ENCODE data around the gene CLEC16A.
A peak's percentile ranks its signal among the peaks of the same experiment; 100 is the strongest.
"Not testable (repeated sequence)": the region's sequence is repeated elsewhere in the genome, so short reads cannot be mapped to it uniquely, and the experiment has no call there.

Gene CLEC16A

DNA sequence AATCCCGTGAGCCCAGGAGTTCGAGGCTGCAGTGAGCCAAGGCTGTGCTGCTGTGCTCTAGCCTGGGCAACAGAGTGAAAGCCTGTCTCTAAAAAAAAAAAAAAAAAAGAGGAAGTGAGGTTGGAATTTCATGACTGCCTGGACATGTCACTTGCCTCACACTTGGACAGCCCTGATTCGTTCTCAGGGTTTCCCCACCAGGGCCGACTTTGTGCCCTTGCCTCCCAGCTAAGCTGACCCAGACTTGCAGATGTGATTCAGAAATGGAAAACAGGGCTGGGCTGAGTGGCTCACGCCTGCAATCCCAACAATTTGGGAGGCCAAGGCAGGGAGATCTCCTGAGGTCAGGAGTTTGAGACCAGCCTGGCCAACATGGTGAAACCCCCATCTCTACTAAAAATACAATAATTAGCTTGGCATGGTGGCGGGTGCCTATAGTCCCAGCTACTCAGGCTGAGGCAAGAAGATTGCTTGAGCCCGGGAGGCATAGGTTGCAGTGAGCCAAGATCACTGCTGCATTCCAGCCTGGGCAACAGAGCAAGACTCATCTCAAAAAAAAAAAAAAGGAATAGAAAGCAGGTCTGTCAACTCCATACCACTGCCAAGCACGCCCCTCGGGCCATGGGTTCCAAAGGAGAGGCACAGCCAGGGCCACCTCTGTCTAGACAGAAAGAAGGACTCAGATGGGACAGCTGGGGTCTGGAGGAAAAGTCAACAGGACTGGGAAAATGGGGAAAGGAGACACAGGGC is 264.7 kb downstream of the CLEC16A start:
- no peak for DNase-seq

DNA sequence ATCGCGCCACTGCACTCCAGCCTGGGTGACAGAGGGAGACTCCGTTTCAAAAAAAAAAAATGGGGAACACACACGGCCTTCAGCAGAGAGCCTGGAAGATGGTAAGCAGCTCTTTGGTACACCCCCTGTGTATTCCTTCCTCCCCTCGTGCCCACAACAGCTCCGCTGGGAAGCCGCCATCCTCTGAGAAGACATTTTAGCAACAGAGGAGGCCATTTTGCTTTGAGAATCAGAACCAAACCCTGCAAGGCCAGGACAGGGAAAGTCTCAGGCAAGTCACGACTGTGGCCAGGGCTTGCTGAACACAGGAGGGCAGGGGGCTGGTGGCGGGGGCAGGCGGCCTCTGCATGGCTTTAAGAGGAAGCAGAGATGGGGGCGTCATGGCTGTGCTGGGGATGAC is 265.9 kb downstream of the CLEC16A start:
- DNase-seq = no peak

DNA sequence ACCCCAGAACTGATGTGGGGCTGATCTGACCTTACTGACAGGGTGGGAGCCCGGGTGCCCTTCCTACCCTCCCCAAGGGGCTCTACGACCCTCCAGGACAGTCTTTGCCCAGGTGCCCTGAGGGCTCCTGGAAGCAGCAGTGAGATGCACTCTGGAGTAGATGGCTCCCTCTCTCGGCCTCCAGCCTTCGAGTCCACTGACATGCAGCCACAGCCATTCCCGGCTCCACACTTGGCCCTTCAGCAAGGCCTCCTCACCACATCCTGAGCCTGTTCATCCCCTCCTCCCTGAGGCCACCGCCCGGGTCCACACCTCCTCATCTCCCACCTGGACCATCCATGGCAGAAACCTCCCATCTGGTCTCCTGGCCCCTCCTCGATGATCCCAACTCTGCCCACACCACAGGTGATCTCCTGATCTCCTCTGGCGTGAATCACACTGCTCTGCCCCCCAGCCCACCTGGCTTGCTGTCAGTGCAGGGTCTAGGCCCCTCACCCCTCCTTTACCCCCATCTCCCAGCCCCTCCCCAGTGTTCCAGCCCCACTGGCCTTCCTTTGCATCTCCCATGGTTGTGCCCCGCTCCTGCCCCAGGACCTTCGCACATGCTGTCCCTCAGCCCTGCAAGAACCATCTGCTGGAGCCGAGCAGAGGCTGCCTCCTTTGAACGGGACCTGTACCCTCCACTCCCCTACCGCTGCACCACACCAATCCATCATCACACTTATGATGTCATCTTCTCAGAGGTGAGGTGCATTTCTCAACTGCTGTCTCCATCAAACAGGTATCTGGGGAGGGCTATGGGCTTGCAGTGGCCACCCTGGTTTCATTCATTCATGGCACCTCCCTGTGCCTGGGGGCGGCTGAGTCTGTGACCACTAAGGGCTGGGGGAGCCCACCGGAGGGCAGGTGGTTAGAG is 267.0 kb downstream of the CLEC16A start:
- no peak for DNase-seq

DNA sequence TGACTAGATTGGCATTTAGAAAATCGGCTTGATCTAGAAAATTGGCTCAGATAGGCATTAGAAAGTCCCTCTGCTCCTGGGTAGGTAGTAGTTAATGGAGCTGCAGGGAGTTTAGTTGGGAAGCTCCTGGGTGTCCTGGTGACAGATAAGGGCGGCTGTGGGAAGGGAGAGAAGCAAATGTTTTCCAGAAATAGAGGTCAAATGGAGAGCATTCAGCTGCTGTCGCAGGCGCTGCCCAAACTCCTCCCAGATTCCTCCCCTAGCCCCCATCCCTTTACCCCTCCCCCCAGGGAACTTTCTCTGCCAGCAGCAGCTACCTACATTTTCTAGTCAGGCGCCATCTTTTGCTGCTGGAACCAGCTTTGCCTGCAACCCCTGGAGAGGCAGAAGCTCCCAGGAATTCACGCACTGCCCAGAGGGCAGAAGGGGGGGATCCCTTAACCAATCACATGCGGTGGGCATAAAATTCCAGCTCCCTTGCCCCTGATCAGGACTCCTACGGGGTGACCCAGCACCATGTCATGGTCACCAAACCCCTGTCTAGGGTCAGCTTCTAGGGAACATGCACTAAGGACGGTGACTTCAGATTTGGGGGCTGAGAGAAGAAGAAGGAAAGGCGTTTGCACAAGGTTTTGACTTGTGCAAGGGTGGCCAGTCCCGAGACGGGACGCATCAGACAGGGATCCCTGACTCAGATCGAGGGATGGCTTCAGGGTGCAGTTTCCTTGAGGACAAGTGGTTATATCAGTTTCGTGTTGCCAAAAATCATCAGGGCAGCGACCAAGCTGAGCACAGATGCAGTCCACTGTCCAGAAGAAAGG is 267.8 kb downstream of the CLEC16A start:
- no peak for DNase-seq

DNA sequence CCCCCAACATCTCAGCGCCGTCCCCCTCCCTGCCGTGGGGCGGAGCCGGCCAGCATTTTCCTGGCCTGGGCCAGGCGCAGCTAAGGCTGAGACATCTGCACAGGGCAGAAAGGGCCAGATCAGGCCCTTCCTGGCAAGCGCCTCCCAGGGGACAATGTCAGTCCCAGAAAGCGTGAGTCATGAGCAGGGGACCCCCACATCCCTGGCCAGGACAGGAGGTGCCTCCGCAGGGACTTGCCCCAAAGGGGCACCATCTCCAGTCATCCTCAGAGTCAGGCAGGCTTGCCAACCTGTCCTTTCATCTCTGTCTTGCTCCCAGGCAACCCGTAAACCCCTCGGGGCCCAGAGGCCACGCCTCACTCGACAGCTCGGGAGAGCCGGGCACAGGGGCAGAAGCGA is 268.4 kb downstream of the CLEC16A start:
- DNase-seq = no peak

DNA sequence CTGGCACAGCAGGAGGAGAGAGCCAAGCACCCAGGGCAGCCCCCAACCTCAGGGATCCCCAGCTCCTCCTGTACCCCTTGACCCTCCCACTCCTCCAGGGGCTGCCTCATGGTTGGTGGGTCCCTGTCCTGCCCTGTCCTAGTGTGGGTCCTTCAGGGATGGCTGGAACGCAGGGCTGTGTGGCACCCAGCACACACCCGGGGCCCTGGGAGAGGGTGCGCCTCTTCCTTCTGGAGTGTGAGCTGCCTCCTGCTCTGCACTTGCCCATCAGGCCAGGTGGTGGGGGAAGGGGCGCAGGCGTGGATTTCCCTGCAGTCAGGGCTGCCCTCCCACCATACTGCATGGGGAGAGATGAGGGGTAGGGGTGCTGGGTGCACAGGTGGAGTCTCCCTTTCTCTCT is 269.0 kb downstream of the CLEC16A start:
- DNase-seq = no peak

DNA sequence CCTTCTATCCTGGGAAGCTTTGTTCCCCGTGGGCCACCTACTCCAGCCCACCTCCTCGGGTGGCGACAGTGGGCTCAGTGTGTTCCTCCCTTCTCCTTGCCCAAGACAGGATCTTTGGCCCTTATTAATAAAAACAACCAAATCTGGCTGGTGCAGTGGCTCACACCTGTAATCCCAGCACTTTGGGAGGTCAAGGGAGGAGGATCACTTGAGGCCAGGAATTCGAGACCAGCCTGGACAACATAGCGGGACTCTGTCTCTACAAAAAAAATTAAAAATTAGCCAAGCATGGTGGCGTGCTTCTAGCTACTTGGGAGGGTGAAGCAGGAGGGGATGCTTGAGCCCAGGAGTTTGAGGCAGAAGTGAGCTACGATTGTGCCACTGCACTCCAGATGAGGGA is 269.4 kb downstream of the CLEC16A start:
- no peak for DNase-seq

DNA sequence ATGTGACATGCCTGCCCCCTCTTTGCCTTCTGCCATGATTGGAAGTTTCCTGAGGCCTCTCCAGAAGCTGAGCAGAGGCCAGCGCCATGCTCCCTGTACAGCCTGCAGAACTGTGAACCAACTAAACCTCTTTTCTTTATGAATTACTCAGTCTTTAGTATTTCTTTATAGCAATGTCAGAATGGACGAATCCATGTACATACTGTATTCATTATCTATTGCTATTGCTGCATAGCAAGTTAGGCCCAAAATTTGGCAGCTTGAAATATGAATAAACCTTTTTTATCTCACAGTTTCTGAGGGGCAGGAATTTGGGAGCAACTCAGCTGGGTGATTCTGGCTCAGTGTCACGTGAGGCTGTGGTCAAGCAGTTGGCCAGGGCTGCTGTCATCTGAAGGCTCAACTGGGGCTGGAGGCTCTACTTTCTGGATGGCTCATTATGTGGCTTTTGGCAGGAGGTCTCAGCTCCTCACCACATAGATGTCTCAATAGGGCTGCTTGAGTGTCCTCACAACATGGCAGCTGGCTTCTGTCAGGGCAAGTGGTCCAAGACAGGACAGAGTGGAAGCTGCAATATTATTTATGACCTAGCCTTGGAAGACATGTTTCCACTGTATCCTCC is 271.7 kb downstream of the CLEC16A start:
- DNase-seq = no peak

DNA sequence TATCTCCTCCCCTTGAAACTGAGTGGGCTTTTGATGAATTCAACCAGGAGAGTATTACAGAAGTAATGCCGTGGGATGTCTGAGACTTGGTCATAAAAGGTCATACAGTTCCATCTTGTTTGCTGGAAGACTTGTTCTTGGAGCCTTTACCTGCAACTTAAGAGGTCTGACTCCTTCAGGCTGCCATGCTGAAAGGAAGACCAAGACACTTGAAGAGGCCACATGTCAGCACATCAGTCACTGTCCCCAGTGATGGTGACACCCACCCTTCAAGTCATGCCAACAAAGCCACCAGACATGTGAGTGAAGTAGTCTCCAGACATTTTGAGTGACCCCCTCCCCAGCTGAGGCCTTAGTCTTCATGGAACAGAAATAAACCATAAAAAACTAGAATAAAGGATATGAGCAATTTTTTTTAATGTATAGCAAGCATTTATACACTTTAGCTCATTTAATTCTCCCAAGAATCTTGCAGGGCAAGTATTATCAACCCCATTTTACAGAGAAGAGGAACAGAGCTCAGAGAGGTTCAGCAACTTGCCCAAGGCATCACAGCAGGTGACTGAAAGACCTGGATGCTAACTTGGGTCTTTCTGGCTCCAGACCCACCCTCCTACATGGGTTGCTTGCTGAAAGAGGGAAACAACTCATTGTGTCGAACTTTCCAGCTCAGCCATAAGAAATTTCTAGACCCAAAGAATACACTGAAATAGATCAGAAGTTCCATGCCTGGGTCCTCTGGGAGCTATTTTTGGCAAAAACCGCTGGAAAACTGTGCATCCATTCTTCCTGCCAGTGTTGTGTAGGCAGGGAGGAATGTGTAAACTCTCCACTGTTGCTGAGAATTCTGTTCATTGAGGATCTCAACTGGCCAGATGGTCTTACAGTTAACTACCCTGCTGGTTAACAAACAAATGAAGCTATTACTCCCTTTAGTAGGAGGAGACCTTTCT is 273.6 kb downstream of the CLEC16A start:
- no peak for DNase-seq

DNA sequence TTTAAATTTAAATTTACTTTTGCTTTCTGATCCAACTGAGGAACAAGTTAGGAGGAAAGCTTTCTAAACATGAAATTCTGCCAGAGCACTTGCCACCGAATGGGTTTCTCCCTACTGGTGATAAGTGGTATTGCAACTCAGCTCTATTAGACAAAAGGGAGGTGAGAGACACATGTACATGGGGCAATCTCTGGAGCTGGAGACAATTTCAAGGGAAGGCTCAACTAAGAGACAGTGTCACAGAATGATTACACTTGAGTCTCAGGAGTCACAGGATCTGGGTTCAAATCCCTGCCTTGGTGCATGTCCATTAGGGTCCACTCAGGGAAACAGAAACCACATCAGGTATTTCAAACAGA is 274.2 kb downstream of the CLEC16A start:
- DNase-seq = no peak

DNA sequence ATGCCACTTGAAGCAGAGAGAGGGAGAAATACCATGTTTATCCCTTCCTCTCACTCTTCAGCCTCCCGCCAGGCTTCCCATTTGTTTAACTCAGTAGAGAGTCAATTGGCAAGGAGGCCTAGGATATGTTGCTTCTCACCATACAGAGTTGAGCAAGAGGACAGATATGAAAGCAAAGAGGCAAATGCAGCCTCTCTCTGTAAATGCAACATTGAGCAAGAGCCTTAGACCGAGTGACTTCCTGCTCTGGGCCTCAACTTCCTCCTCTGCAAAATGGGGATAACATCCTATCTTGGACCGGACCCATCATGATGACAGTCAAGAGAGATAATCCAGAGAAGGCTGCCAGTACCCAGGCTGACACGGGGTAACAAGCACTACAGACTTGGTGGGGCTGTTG is 274.8 kb downstream of the CLEC16A start:
- DNase-seq = no peak

DNA sequence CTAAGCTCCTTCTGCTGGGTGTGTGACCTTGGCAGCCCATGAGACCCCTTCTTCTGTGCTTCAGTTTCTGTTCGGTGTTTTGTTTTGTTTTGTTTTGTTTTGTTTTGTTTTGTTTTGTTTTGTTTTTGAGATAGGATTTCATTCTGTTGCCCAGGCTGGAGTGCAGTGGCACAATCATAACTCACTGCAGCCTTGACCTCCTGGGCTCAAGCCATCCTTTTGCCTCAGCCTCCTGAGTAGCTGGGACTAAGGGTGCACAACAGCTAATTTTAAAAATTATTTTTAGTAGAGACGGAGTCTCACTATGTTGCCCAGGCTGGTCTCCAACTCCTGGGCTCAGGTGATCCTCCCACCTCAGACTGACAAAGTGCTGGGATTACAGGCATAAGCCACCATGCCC is 276.1 kb downstream of the CLEC16A start:
- not testable (repeated sequence) for DNase-seq

DNA sequence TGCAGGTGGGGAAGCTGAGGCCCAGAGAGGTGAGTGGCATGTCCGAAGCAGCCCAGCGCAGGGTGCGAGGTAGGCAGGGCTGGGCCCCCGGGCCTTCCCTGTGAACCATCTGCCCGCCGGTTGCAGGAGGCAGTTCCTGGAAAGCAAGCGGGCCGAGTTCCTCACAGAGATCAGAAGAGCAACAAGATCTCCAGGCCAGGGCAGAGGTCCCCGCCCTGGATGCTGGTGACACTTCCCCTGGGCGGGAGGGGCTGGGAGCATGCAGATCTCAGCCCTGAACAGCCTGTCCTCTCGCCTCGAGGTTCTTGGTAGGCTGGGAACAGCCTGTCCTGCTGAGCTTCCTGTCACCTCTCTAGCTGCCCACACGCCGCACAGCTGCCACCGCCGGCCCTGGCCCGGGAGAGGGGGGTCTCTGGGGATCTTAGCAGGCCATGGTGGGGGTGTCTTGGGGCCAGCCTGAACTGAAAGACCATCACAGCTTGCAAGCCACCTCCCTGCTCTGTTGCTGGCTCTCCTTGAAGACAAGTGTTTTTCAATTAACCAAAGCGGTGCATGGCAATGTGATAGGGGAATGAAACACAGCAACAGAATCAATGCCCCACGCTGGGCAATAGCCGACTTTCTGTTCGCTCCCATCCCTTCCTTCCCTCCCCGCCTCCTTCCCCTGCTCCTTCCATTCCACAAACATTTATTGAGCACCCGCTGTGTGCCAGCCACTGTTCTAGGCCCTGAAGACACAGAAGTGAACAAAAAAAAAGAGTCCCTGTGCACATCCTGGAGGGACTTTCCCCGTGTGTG is 279.9 kb downstream of the CLEC16A start:
- peak; percentile 1 for DNase-seq

DNA sequence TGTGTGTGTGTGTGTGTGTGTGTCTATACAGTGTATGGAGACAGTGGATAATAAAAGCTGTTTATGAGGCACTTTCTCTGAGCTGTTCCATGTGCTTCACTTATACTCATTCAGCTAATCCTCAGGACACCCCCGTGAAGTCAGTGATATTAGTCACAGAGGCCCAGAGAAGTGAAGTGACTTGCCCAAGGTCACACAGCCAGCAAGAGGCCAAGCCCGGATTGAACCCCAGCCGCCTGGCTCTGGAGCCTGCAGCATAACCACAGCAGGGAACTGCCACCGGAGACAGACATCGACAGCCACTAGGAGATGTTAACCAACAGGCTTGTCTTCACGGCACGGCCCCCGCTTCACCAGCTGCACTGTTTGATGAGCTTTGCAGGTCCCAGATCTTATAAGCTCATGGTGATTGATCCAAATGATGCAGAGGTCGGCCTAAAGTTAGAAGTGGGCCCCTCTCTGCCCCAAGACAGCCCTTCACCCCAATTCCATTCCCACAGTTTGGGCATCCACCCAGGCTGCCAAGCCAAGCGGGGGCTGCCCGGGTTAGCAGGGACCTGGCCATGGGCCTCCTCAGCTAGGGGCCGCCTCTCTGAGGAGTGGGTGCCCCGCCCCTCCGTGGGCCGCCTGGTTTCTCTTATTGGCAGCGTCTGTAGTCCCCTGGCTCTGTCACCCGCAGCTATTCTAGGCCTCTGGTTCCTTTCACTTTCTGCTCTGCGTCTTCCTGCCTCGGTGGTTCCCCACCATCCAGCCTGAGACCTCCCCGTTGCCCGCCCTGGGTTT is 280.7 kb downstream of the CLEC16A start:
- no peak for DNase-seq

DNA sequence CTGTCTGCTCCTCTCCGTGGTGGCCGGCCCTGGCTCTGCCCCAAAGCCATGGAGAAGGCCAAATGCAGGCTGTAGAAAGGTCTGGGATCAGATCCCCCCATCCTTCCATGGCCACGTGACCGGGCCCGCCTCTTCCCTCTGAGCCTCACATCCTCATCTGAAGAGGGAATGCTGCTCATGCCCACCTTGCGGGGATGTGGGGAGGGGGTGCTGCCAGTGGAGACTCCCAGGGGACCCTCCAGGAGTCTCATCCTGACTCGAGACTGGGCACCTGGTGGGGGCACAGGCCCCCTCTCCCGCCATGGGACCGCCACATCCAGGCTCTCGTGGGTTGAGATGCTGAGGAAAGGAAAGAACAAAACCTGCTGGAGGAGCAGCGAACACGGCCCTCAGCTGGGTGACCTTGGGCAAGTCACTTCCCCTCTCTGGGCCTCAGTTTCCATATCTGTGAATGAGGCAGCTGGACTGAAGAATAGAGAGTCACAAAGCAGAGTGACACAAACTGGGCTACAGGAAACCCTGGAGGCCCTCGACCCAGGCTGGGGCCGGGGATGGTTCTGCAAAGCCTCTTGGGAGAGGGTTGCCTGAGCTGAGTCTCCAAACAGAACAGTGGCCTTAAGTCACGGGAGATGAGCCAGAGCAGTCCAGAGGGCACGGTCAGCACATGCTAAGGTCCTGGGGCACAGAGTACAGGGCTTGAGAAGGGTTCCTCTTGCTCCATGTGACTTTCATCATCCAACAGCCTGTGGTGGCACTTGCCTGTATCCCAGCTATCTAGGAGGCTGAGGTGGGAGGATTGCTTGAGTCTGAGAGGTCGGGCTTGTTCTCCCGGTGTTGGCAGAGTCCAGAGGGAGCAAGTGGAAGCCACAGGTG is 281.5 kb downstream of the CLEC16A start:
- no peak for DNase-seq

DNA sequence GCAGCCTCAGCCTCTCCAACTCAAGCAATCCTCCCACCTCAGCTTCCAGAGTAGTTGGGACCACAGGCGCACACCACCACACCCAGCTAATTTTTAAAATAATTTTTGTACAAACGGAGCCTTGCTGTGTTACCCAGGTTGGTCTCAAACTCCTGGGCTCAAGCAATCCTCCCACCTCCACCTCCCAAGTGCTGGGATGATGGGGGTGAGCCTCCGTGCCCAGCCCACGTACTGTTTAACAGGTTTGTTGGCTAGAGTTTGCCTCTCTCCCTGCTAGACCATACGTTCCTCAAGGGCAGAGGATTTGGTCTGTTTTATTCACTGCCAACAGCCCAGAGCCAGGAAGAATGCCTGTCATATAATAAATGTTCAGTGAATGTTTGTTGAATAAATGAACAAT is 285.1 kb downstream of the CLEC16A start:
- no peak for DNase-seq

DNA sequence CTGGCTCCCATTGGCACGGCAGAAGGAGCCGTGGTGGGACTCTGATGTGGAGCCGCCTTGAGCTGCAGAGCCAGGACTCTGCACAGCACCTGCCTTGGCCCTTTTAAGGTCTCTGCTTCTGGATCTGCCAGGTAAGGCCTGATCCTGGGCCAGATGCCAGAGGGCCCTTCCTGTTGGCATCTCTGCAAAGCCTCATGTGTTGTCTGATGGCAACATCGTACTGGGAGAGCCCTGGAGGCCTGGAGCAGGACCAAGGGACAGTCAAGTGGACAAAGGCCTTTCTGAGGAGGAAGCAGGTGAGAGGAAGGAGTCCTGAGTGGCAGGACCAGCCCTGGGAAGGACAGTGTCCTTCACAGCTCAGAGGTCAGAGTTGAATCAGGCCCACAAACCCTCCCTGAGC is 285.5 kb downstream of the CLEC16A start:
- DNase-seq = no peak

DNA sequence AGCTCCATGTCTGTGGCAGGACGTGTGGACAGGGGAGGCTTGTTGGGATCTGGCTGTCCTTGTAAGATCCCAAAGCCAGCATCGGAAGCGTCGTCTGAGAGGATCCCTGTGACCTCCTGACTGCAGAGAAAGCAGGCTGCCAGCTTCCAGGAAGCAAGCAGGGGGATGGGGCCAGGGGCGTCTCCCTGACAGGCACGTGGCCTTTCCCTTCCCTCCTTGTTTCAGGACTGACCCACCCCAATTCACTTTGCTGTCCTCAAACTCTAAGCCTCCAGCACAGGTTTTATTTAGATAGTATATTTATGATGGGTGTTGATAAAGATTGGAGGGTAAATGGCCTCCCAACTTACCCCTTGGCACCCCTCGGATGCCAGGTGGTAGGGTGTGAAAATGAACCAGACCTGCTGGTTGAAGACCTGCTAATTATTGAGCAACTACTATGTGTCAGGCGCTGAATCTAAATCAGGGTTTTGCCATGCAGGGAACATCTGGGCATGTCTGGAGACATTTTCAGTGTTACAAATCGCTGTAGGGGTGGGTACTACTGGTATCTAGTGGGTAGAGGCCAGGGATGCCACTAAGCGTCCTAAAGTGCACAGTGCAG is 287.1 kb downstream of the CLEC16A start:
- no peak for DNase-seq

Data from midbrain (tissue), 1 donor.